HG03103 (cell line): ENCODE data around the gene UBR7.

ENCODE experiments used
- ATAC-seq: cut with Tn5 transposase; IDR thresholded peaks from one replicate; pipeline ENCODE4 v1.9.1; 2021; ENCODE audit warnings: low read depth; ENCODE audit not compliant: unreplicated experiment

The UBR7 gene

DNA sequence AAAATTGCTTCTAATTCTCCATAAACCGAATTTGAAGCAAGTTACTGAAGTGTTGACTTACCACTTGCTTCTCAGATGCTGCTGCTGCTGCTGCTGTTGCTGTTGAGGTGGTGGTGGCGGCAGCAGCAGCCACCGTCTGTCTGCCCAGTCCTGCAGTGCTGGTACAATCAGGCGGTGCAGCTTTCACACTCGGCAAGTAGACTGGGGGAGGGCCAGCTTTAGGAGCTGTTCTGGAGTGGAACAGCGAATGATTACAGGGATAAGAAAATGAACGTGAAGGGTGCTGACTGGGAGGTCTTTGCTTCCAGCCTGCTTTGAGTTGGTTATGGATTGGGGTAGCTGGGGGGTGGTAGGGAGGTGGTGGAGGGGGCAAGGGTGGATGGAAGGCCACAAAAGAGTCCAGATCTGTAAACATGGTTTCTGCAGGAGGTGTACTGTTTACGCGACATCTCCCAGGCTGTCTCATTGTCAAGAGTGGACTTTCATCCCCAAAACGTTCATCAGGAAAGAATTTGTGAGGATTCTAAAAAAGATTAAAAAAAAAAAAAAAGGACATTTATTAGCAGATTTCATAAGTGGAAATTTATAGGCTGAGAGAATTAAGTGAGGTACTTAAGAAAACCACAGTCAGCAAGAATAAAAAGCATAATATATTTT lies 38.8 kb downstream of the UBR7 start:
- ATAC-seq: no peak

DNA sequence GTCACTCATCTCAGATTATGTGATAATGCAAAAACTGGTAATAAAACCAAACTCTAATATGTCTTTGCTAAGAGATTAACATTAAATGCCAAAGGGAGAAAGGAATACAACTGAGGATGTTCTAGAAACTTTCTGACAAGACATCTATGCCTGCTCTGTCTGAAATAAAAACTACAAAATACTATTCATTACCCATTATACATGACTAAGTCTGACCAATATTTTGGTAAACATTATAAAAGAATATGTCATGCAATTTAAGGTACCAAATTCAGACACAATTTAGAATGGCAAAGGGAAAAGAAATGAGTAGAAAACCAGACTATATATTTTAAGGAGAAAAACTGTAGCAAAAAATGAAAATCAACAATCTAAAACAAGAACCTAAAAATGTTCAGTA lies 39.5 kb downstream of the UBR7 start:
- no peak for ATAC-seq

DNA sequence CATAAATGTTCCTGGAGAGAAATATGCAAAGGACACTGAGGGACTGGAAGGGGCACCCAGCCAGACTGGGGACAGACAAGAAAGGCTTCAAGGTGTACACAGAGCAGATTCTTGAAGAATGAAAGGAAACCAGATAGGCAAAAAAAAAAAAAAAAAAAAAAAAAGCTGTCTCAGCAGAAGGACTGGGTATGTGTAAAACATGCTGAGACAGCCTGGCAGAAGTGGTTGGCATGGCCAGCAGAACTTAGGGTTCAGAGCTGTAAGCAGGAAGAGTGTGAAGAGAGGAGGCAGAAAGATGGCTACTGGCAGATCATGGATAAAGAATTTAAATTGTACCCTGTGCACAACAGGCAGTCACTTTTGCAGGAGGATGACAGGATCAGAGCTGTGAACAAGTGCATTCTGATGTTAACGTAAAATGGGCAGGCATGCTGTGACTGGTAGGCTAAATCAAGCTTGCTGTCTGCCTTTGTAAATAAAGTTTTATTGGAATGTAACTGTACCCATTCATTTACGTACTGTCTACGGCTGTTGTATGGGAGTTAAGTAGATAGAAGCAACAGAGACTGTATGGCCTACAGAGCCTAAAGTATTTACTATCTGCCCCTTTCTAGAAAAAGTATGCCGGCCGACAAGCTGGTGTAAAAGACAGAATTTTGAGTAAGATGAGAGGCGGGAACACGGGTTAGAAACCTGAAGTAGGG lies 42.2 kb downstream of the UBR7 start:
- ATAC-seq: no peak

DNA sequence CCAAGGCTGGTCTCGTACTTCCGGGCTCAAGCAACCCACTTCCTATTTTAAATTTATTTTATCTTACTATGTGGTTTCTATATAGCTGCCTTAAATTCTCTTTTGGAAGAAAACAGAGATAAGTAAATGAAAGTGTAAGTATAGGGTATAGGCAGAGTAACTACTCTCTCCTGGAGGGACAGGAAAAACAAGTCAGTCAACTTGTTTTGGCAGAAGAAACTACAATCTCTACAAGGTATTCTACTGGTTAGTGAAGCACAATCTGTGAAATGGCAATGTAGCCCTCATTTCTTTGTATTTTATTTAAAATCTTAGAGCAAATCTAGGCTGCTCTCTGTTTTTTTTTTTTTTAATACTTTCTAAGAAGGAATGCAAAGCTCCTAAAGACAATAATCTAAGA lies 55.4 kb downstream of the UBR7 start:
- no peak for ATAC-seq

DNA sequence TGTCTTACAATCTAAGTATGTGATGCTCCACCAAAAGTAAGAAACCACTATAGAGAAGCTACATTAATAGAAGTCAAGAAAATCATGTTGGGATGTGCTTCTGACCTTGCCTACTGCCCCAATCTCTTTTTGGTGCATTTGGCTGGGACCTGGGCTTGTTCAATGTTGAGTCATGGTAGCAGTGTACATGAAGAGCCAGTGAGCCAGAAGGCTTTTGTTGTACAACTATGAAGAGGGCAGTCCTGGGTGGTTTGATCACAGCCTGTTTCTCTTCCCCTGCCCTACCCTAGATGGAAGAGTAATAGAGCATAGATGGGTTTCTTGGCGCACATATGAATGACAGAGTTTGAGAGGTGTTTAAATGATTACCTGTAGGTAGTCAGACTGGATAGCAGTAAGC lies 56.4 kb downstream of the UBR7 start:
- ATAC-seq: no peak

DNA sequence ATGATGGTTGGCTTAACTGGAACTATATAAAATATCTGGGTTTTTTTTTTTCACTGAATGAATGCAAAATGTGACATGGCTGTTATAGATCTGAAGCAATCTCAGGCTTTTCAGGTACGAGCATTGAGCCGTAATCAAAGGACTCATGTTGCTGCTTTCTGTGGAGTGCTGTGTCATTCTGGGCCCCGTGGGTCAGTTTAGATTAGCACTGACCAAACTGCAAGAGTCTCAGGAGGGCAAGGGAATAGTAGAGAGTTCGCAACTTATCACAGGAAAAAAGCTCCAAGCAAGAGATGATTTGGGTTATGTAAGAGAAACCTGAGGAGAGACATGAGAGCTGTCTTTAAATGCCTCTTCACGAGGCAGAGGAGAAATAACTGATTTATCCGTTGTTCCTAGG lies 59.1 kb downstream of the UBR7 start:
- ATAC-seq: no peak

DNA sequence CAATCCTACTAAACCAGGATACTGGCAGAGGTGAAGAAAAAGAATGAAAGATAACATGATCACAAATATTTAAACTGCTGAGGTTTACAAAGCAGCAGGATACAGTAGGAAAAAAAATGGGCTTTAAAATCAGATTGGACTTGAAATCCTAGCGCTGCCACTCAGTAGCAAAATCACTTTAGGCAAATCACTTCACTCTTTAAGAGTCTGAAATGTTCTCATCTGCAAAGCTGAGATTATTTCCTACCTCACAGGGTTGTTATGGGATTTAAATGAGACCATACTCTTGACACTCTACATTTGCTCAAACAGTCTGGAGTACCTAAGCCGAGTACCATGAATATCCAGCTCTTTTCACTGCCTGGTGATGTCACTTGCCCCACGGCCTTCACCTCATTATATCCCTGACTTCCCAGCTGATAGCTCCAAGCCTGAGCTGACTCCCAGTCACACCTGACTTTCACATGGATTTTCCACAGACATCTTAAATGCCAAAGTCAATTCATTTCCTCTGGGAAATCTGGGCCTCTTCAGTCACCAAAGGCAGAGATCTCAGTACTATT lies 60.2 kb downstream of the UBR7 start:
- ATAC-seq: no peak

DNA sequence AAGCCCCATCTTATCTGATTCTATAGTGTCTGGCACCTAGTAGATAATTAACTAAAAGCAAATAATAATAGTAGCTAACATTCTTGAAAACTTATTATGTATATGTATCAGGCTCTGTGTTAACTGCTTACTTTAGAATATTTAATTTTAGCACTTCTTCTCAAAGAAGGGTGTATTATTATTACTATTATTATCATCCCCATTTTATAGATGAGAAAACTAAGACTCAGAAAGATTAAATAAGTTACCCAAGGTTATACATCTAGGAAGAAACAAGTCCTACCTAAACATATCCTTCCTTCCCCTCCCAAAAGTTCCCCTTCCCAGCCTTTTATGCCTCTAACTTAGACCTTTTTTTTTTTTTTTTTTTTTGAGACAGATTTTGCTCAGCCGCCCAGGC lies 61.4 kb downstream of the UBR7 start:
- ATAC-seq: no peak

DNA sequence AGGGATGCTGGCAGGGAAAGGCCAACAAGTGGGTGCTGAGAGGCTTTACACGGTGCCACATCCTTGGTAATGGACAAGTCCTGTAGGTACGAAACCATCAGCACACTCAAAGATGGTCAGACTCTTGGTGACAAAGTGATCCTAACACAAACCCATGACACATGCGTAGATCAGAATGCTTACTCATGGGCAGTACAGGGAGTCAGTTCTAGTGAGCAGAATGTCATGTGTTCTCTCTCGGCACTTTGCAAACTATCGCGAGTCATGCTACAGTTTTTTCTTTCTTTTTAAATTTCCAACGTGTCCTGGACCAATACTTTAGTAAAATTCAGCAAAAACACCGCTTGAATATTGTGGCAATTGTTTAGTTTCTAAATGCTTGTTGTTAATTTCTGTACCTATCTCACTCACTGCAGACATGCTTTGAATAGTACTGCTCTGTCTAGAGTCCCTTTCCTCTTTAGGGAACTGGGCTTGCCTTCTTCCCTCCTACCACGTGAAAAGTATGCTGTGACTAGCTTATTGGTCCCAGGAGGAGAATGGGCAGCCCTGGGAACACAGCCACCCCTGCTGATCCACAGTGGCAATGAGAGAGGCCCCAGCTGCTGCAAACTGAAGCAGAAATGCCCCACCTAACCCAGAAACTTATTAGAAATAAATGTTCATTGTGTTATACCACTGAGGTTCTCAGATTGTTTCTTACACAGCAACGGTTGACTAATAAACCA lies 62.4 kb downstream of the UBR7 start:
- ATAC-seq: no peak

DNA sequence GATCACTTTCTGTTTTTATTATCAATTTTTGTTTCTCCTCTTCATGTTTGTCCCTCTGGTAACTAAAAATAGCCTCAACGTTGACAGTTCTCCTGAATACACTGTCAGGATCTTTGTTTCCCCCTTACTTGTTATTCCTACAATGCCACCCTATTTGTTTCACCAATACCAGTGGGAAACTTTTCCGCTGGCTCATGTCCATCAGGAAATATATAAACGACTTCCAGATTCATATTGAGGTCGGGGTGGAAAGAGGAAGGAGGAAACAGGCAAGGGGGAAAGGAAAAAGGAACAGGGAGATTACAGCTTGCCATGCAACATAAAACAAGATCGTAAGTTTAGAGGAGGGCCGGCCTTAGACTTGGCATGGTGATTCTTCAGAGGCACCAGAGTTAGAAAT lies 64.1 kb downstream of the UBR7 start:
- no peak for ATAC-seq

DNA sequence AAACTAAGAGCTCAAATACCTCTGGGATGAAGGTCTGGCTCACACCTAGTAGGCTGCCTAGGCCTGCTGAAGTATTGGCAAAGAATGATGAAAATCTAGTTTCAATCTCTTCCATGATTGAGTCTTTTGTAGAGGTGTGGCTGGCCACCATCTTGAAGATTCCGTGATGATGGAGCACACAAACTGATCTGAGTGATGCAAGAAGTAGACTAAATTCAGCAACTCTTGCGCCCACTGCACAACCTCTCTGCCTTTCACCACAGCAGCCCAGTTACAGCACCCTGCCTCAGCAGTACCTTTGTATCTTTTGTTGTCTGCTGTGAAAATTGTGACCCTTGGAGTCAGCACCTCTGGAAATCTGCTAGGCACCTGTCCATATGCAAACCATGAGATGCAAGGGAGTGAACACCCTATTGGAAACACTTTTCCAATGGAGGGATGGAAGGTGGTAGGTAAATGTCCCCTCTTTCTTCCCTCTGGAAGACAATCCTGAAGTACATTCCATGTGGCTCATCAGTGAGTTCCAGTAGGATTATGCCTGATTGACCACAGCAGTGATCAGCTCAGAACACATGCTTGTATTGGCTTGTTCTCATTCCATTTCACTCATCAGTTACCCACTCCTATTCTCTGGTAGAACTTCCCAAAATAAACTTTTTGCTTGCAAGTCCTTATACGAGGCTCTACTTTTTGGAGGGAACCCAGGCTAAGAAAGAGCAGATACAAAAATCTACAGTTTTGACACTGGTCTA lies 67.2 kb downstream of the UBR7 start:
- no peak for ATAC-seq

DNA sequence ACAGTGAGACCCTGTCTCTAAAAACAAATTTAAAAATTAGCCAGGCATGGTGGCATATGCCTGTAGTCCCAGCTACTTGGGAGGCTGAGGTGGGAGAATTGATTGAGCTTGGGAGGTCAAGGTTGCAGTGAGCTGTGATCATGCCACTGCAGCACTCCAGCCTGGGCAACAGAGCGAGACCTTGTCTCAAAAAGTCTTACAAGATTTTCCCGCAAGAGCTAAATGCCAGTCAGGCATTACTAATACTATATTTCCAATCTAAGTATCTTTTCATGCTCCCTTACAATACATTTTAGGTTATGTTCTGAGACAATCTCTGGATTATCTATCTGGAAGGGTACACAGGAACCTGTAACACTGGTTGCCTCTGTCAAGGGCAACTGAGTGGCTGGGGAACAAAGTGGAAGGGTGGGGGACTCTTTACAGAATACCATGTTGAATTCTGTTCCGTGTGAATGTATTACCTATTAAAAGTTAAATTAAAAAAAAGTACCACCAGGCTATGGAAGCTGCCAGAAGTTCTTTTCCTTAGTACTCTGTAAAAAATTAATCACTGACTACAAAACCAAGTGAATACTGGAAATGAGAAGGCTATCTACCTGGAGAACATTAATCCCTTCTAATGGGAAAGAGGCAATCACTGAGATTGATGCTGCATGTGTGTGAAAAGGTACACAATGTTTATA lies 69.1 kb downstream of the UBR7 start:
- ATAC-seq: no peak
